ENCODE results near the gene ZNF234.

GRCh38 chr19:44180968-44181367, 39.6 kb downstream of the ZNF234 start:
- no peak for TF ChIP-seq CTCF (conservative IDR thresholded peaks at IDR 0.05 in 1 of 2, IDR thresholded peaks at IDR 0.05 in 1 of 2; ENCODE audit: low read depth in 1 of 2, low read length in 2 of 2)
- TF ChIP-seq EZH2 (IDR thresholded peaks at IDR 0.05; ENCODE audit: low read length, missing control alignments): no peak
